UCSD-AML1 (cell line): ENCODE data around the gene SLCO1B3.
"Not testable (repeated sequence)": the region's sequence is repeated elsewhere in the genome, so short reads cannot be mapped to it uniquely, and the experiment has no call there.

Source experiments
- DNase-seq: peaks from one replicate; lab custom pipeline; 2025; ENCODE audit not compliant: unreplicated experiment; lab: John Stamatoyannopoulos, UW

SLCO1B3 gene, protein sequence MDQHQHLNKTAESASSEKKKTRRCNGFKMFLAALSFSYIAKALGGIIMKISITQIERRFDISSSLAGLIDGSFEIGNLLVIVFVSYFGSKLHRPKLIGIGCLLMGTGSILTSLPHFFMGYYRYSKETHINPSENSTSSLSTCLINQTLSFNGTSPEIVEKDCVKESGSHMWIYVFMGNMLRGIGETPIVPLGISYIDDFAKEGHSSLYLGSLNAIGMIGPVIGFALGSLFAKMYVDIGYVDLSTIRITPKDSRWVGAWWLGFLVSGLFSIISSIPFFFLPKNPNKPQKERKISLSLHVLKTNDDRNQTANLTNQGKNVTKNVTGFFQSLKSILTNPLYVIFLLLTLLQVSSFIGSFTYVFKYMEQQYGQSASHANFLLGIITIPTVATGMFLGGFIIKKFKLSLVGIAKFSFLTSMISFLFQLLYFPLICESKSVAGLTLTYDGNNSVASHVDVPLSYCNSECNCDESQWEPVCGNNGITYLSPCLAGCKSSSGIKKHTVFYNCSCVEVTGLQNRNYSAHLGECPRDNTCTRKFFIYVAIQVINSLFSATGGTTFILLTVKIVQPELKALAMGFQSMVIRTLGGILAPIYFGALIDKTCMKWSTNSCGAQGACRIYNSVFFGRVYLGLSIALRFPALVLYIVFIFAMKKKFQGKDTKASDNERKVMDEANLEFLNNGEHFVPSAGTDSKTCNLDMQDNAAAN

DNA sequence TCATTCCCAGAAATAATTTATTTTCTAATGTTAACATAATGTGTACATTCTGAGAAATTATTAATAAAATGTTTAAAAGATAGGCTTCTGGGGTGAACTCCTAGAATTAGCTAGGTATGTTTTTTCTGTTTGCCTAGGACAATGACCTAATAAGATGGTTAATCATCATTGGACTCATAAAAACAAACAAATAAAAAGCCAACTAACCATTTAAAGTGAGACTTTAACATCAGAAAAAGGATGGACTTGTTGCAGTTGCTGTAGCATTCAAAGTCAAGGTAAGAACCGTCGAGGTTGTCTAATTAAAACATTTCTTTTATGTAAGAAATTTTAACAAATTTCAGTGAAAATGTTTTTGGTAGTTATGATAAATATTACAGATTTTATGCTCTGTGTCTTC lies at the start of gene SLCO1B3:
Gene SLCO1B3, plus strand, starts transcription at position 219 of the 400 bp plus-strand sequence. CDS start 5,034 bp downstream, outside the sequence.
- no peak for DNase-seq

DNA sequence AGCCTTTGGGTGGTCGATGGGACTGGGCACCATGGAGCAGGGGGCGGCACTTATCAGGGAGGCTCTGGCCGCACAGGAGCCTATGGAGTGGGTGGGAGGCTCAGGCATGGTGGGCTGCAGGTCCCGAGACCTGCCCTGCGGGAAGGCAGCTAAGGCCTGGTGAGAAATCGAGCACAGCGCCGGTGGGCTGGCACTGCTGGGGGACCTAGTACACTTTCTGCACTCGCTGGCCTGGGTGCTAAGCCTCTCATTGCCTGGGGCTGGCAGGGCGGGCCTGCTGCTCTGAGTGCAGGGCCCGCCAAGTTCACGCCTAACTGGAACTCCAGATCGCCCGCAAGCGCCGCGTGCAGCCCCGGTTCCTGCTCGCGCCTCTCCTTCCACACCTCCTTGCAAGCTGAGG lies 33.1 kb upstream of the SLCO1B3 start:
- no peak for DNase-seq

DNA sequence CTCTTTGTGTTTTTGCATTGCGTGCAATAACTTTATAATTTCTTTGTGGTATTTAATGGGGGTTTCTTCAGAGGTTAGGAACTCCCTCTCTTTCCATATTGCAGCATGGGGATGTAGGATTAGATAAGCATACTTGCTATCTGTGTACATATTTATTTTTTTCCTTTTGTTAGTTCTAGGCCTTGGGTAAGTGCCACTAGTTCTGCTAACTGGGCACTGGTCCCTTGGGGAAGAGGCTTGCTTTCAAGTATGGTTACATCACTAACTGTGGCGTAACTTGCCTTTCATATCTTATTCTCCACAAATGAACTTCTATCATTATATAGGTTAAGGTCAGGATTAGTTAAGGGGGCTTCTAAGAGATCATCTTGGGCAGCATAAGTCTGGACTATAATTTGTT lies 31.5 kb upstream of the SLCO1B3 start:
- DNase-seq = no peak

DNA sequence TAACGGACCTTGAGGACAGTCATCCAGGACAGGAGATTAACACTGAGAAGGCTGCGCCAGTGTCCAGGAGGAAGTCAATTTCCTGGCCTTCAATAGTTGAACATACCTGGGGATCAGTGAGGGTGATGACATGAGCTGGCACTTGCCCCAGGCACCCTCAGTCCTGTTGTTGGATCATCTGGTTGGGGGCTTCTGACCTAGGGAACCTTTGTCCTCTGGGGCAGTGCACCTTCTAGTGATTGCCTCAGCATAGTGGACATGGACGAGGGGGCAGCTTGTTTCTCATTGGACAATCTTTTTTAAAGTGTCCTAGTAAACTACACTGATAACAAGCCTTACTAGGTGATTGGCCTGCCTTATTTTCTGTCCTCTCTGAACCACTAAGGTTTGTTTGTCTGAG lies 30.5 kb upstream of the SLCO1B3 start:
- not testable (repeated sequence) for DNase-seq

DNA sequence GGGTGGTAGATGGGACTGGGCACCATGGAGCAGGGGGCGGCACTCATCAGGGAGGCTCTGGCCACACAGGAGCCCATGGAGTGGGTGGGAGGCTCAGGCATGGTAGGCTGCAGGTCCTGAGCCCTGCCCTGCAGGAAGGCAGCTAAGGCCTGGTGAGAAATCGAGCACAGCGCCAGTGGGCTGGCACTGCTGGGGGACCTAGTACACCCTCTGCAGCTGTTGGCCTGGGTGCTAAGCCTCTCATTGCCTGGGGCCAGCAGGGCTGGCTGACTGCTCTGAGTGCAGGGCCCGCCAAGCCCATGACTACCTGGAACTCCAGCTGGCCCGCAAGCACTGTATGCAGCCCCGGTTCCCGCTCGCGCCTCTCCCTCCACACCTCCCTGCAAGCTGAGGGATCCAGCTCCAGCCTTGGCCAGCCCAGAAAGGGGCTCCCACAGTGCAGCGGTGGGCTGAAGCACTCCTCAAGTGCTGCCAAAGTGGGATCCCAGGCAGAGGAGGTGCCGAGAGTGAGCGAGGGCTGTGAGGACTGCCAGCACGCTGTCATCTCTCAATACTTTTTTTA lies 26.6 kb upstream of the SLCO1B3 start:
- not testable (repeated sequence) for DNase-seq

DNA sequence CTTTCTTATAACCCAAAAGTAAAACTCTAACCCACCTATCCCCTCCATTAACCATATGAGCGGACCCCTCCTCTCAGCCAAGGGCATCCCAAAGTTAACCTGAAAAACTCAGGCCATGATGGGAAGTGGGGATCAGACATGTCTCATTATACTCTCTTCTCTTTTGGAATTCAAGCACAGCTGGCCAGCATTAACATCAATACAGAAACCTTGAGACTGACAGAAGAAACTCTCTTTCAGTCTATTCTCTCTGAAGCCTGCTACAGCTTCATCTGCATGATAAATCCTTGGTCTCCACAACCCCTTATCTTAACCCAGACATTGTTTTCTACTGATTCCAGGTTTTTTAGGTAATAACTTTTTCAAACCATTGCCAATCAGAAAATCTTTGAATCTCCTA lies 17.5 kb upstream of the SLCO1B3 start:
- DNase-seq = no peak

DNA sequence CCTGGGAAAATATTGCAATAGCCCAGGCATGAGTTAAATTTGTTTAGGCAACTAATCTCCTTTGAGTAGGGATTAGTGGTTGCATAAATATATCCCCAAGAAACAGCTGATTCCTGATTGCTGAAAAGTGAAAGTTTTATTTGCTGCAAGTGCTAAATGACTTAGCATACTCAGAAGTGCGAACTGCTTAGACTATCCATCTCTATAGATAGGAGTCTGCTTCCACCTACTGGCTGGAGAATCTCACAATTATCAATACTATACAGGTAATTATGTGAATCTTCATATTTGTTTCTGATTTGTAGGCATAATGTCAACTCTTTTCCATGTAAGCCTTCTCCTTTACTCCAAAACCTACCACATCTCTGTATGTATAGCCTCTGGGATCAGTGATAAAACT lies 12.0 kb upstream of the SLCO1B3 start:
- no peak for DNase-seq

DNA sequence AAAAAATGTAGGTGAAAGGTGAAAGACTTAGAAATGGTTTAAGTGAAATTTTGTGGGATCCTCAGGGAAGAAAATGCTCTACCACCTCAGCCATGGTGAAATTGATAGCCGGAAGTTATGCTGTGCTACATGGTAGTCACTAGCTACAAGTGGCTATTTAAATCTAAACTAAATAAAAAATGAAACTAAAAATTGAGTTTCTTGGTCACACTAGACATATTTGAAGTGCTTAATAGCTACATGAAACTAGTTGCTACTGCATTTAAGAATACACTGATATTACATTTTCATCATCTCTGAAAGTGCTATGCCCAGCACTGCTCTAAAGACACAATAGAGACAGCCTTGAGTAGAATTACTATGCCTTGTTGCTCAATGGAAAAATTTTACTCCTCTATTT lies 10.3 kb upstream of the SLCO1B3 start:
- DNase-seq = no peak

DNA sequence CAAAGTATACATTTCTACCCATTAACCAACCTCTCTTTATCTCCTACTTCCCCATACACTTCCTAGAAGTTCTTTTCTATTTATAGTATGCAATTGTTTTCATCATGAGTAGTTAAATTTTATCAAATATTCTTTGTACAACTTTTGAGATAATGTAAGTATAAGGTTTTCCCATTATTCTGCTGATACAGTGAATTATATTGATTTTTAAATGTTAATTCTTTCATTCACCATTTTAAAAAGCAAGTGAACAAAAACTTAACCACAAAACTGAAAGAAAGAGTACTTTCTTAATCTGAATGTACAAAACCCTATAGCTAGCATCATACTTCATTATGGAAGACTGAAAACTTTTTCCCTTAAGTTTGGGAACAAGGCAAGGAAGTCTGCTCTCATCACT lies 9.5 kb upstream of the SLCO1B3 start:
- DNase-seq = no peak

DNA sequence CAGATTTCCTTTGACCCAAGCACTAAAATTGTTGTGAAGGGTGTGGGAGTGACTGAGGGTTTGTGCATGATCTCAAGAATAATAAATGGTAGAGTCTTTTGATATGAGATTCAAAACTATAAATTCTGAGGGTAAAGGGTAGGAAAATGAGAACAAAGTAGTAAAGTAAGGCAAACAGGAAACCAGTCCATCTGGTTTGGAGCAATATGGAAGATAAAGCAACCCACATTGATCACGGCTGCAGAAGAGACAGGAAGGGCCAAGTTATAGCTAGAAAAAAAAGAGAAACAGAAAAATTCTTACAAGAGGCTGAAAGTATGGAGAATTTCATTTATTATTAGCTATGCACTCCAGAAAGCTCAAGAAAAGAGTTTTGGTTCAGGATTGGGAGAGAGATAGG lies 4.6 kb upstream of the SLCO1B3 start:
- no peak for DNase-seq

DNA sequence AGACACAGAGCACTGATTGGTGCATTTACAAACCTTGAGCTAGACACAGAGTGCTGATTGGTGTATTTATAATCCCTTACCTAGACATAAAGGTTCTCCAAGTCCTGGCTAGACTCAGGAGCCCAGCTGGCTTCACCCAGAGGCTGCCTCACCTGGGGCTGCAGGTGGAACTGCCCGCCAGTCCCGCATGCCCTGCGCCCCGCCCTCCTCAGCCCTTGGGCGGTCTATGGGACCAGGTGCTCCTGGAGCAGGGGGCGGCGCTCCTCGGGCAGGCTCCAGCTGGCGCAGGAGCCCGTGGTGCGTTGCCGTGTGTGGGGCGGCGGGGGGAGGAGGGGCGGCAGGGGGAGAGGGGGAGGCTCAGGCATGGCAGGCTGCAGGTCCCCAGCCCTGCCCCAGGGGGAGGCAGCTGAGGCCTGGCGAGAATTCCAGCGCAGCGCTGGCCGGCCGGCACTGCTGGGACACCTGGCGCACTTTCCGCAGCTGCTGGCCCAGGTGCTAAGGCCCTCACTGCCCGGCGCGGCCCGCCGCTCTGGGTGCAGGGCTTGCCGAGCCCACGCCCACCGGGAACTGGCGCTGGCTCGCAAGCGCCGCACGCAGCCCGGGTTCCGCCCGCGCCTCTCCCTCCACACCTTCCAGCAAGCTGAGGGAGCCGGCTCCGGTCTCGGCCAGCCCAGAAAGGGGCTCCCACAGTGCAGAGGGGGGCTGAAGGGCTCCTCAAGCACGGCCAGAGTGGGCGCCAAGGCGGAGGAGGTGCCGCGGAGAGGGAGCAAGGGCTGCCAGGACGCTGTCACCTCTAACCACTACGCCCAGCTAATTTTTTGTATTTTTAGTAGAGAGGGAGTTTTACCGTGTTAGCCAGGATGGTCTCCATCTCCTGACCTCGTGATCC lies 3.1 kb upstream of the SLCO1B3 start:
- no peak for DNase-seq

DNA sequence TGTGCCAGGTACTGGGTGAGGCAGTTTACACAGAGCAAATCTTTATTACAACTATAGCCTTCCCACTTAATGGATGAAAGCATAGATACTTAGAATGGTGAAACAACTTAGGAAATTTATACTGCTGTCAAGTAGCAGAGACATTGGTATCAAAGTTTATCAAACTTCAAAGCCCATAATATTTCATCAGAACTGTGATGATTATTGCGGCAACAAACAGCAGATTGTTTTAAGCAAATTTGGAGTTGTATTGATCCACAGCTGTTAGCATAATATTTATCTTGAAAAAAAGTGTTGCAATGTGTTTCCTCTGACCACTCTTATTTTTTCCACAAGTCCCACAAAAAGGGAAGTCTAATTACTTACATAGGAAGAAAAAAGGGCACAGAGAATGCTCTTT lies 2.0 kb upstream of the SLCO1B3 start:
- DNase-seq = no peak

DNA sequence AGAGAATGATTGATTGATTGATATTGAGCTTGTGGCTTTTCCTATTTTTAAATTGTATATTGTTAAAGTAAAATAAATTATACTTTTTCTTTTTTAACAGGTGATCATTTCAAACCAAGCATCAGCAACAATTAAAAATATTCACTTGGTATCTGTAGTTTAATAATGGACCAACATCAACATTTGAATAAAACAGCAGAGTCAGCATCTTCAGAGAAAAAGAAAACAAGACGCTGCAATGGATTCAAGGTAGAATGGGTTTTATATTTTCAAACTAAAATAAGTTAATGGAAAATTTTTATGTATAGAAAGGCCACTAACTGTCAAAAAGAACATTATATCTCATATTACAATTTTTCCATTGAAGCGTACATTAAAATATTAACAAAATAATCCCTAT lies 5.1 kb downstream of the SLCO1B3 start:
- no peak for DNase-seq

DNA sequence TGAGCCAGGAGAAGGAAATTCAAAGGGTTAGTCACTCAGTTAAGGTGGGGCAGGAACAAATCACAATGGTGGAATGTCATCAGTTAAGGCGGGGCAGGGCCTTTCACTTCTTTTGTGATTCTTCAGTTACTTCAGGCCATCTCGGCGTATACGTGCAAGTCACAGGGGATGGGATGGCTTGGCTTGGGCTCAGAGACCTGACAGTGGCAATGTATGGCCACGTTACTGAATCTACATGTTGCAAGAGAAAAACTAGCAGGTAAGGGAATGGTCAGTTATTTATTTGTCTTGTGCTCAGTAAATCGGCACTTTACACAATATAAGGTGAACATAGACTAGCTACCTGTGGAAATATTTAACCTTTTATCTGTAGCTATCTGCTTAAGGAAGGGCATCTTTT lies 11.9 kb downstream of the SLCO1B3 start:
- DNase-seq = no peak

DNA sequence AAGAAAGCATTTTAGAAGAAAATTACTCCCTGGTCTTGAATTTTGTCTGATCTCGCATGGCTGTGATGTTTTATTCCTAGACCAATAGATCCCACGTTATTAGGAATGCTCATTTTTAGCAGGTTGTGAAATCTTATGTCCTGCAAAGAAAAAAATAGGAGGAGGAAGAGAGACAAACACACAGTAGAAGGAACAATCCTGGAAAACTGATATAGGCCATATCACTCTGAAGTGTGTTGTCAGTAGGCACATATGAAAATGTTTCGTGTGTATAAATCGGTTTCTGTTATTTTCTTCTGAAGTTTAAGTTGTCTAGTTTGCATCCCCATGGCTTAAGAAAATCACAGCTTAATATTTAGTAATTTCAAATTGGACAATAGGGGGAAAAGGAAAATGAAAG lies 12.4 kb downstream of the SLCO1B3 start:
- DNase-seq = no peak

DNA sequence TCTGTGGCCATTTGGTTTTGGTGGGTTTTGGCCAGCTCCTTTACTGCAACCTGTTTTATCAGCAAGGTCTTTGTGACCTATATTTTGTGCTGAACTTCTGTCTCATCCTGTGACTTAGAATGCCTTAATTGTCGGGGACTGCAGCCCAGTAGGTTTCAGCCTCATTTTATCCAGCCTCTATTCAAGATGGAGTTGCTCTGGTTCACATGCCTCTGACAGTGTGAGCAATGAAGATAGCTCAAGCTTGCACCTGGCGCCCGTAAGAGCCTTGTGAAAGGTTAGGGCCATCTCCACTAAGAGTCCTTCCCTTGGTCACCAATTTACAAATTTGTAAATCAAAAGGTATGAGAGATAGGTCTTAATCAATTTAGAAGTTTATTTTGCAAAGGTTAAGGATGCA lies 19.4 kb downstream of the SLCO1B3 start:
- no peak for DNase-seq

DNA sequence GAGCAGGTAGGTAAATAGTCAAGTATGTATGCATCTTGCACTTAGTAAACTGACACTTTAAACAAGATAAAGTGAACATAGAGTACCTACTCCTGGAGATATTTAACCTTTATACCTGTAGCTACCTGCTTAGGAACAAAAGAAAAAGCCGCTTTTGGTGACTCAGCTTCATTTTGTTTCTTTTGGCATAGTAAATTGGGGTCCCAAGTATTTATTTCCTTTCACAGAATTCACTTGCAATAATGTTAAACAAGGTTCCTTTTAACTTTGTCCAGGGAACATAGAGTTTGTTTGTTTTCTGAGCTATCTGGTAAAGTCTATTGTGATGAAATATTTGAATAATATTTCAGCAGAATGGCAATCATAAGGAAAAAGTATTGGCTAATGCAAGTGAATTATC lies 20.0 kb downstream of the SLCO1B3 start:
- DNase-seq = no peak

DNA sequence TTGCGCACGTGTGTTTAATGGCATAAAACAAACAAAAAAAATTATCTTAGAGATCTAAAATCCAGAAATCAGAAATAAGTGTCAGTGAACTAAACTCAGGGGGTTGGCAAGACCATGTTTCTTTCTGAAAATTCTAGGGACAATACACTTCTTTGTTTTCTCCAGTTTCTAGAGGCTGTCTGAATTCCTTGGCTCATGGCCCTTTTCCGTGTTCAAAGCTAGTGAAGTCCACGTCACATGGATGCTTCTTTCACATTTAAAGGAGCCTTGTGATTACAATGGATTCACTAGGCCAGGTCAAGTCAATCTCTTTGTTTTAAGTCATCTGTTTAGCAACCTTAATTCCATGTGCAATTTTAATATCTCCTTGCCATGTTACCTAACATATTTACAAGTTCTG lies 22.4 kb downstream of the SLCO1B3 start:
- DNase-seq = no peak

DNA sequence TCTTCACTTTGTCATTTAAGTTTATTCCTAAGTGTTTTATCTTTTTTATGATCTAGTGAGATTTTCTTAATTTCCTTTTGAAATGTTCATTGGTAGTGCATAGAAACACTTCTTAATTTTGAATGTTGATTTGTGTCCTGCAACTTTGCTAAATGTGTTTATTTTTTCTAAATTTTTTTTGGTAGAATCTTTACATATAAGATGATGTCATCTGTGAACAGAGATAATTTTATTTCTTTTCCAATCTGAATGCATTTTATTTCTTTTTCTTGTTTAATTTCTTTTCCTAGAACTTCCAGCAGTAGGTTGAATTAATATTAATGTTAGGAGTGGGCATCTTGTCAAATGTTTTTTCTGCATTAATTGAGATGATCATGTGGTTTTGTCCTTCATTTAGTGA lies 42.1 kb downstream of the SLCO1B3 start:
- no peak for DNase-seq

DNA sequence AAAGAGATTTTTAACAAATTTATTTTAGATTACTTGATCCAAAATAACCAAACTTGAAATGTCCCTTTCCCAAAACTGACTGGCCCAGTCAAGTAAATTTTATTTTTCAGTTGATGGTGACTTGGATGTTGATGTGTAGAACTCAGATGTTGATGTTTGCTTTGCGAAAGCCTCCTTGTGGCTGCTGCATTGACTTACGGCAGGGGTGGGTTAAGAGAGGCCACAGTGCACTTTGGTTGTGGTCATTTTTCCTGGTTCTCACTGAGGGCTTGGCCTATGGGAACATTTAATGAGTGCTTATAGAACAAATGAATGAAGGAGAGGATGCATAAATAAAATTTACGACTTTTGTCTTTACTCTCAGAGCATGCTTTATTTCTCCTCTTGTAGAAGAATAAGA lies 52.6 kb downstream of the SLCO1B3 start:
- no peak for DNase-seq

DNA sequence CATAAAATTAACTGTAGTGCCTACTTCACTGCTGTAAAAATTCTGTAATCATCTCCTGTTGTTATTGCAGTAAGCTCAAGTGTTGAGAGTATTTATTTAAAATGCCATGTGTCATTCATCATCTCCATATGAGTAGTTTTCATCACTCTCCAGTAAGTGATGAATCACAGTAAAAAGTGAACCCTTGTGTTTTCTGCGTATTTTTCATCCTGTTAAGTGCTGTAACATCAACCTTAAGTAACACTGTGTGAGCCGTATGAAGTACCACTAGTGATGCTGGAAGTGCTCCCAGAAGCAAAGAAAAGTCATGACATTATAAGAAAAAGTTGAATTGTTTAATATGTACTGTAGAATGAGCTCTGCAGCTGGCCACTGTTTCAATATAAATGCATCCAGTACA lies 55.4 kb downstream of the SLCO1B3 start:
- no peak for DNase-seq
